Esophagus squamous epithelium (tissue), 5 donors: ENCODE data around the gene VIPR2. TPM values are rescaled to one million over a fixed set of nuclear protein-coding genes. Genes with fewer than 3 reads are reported as not detected.

Source experiments
- DNase-seq: peaks from one replicate; lab custom pipeline; 2025; lab: John Stamatoyannopoulos, UW
- H3K27ac ChIP-seq, 4 donors: fragments of 200-600 bp; sonication (generic); one replicate each; pipeline ENCODE4 v1.5.1; 2016 to 2019; ENCODE audit warnings: mild to moderate bottlenecking in 1 of 4
- H3K27me3 ChIP-seq, 4 donors: fragments of 200-600 bp; sonication (generic); 1 replicate in 3 of 4; 2 replicates in 1 of 4; pipeline versions ENCODE4 v1.5.1 to v1.6.0; 2017 to 2021; ENCODE audit warnings: antibody characterized with exemption in 1 of 4
- H3K36me3 ChIP-seq, 3 donors: fragments of 200-600 bp; sonication (generic); one replicate each; pipeline ENCODE4 v1.5.1; 2016 to 2019
- H3K4me1 ChIP-seq, 3 donors: fragments of 200-600 bp; sonication (generic); one replicate each; pipeline ENCODE4 v1.5.1; 2017 to 2019
- H3K4me3 ChIP-seq, 4 donors: fragments of 200-600 bp; sonication (generic); 1 replicate in 3 of 4; 2 replicates in 1 of 4; pipeline ENCODE4 v1.5.1; 2016 to 2019; ENCODE audit warnings: mild to moderate bottlenecking in 2 of 4, moderate library complexity in 1 of 4
- H3K9me3 ChIP-seq, 3 donors: fragments of 200-600 bp; sonication (generic); one replicate each; pipeline ENCODE4 v1.5.1; 2016 to 2019
- POLR2A ChIP-seq, 4 donors: fragments of 450-650 bp; IDR thresholded peaks; one replicate each; pipeline ENCODE4 v1.6.1; 2017; ENCODE audit warnings: antibody characterized with exemption in 4 of 4, mild to moderate bottlenecking in 4 of 4, moderate library complexity in 3 of 4
- WGBS, 2 donors: methylation state at CpG; one replicate each; pipeline ENCODE4 v1.1.5; 2018; 5-methylcytosine and 5-hydroxymethylcytosine counted together
- intact Hi-C: fragments of 100-400 bp; cut with DNase I; formaldehyde crosslinking; loops from one replicate; pipeline ENCODE4 v1.15.0; 2022
- total RNA-seq, 4 donors: library from RNA; depleted of rRNA; stranded (reverse); fragments of >200 nt; gene quantifications; one replicate each; pipeline ENCODE4 v1.1.0, GENCODE V29; 2016
- TF ChIP-seq, protein P1 (sequence below), 6 experiments: fragments of 450-650 bp in 4 of 6; fragments of 200-600 bp in 2 of 6; sonication (generic) in 2 of 6; IDR thresholded peaks; one replicate each; pipeline ENCODE4 v1.5.1; 2016 to 2019; ENCODE audit warnings: antibody characterized with exemption in 6 of 6, mild to moderate bottlenecking in 4 of 6, moderate library complexity in 4 of 6
- donor health status: DM: yes; HTN: yes; CAD: no.

VIPR2 gene
- total RNA-seq, 4 donors from 2014 or later = 0.18 to 2.1 (median 0.40) TPM

DNA sequence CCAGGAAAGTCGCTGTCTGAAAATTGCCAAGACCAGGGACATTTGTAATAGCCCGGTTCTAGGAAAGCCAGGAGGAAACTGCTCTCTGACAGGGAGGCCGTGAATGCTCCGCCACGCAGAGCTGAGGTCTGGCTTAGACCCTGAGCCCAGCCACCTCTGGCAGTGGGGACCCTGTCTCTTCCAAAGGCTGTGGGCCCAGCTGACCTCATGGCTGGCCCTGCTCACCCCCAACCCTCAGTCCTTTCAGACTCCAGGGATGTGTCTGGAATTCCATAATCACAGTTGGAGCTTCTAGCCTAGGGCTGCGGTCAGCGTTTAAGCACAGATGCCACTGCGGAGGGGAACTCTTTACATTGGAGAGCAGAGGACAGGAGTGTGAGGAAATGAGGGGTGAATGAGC, 6.6 kb upstream of the VIPR2 start:
- H3K27me3 ChIP-seq = peaks cover 0 to 11% (median 0%) of the 10 kb centered on the region in 4 donors
- H3K4me3 ChIP-seq = no peak overlapping the region
- H3K36me3 ChIP-seq = no peaks in the 10 kb centered on the region
- no peaks in the 10 kb centered on the region for H3K4me1 ChIP-seq
- no peak for TF ChIP-seq POLR2A (IDR thresholded peaks at IDR 0.05)
- TF ChIP-seq, protein P1, sequence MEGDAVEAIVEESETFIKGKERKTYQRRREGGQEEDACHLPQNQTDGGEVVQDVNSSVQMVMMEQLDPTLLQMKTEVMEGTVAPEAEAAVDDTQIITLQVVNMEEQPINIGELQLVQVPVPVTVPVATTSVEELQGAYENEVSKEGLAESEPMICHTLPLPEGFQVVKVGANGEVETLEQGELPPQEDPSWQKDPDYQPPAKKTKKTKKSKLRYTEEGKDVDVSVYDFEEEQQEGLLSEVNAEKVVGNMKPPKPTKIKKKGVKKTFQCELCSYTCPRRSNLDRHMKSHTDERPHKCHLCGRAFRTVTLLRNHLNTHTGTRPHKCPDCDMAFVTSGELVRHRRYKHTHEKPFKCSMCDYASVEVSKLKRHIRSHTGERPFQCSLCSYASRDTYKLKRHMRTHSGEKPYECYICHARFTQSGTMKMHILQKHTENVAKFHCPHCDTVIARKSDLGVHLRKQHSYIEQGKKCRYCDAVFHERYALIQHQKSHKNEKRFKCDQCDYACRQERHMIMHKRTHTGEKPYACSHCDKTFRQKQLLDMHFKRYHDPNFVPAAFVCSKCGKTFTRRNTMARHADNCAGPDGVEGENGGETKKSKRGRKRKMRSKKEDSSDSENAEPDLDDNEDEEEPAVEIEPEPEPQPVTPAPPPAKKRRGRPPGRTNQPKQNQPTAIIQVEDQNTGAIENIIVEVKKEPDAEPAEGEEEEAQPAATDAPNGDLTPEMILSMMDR (IDR thresholded peaks at IDR 0.05) = no peak
- H3K27ac ChIP-seq = no peak overlapping the region
- DNase-seq = no peak
- WGBS, 2 donors = 54 to 77% methylated on average over 3 to 5 of the region's 8 CpGs
- no peaks in the 10 kb centered on the region for H3K9me3 ChIP-seq
- intact Hi-C loops = no loop called here

DNA sequence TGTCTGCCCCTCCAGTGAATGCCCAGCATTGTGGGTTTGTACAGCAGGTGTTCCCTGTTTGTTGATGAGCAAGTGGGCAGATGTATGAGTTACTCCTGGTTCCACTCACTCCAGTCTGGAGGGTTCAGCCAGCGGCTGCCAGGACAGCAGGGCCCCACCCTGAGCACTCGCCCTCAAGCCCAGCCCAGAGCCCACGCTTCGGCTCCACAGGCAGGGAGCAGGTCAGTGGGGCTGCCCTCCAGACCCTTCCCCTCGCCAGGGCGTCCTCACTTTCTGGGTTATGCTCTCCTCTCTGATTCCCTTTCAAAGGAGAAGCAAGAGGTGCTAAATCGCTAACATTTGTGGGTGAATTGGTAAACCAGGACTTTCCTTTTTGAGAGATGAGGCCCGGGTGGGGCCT, 4.8 kb upstream of the VIPR2 start:
- Histone ChIP-seq H3K9me3 (no peaks in the 10 kb centered on the region), H3K36me3 (no peaks in the 10 kb centered on the region), H3K27me3 (peaks cover 0 to 28% (median under 1%) of the 10 kb centered on the region in 4 donors), H3K4me3 (no peak overlapping the region), H3K27ac (no peak overlapping the region), H3K4me1 (peaks cover 0 to 12% (median 2%) of the 10 kb centered on the region in 3 donors)
- 77 to 83% methylated on average over 6 to 8 of the region's 8 CpGs for WGBS, 2 donors
- DNase-seq = no peak
- intact Hi-C loops = no loop called here
- TF ChIP-seq POLR2A (IDR thresholded peaks at IDR 0.05) = no peak
- TF ChIP-seq, protein P1 (IDR thresholded peaks at IDR 0.05) = no peak

DNA sequence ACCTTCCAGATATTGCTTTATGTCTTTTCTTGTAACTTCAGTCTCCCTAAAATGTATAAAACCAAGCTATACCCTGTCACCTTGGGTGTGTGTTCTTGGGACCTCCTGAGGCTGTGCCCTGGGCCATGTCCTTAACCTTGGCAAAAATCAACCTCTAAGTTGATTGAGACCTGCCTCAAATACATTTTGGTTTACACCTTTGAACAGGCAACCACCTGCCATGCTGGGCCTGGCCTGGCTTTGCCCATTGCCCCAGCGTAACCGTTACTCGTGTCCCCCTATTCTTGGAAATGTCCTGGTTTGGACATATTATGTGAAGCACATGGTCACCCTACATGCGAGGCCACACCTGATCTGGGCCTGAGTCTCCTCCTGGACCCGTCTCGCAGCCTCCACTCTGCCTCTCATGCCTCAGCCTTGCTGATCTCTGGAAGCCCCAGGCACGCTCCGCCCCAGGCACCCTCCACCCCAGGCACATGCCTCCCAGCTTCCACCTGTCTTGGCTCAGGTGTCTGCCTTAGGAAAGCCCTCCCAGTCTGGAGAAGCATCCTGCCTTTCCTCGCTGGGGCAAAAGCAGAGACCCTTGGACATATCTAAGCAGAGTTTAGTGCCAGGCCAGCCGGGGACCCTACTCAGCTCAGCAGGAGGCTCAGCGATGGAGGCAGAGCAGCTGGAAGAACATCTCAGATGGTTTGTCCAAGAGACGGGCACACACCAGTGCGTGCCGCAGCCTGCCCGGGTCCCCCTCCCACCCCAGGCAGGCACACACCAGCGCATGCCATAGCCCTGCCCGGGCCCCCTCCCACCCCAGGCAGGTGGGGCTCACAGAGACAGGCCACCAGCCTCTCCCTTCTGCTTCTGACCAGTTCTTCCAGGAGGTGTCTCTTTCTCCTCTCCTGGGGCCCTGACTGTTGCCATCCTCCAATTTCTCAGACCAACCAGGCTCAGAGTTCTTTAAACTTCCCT, 4.0 kb upstream of the VIPR2 start:
- H3K4me1 ChIP-seq = peaks cover 0 to 20% (median 10%) of the 10 kb centered on the region in 3 donors
- H3K27me3 ChIP-seq = peaks cover 0 to 36% (median 5%) of the 10 kb centered on the region in 4 donors
- no peaks in the 10 kb centered on the region for H3K9me3 ChIP-seq
- TF ChIP-seq, protein P1 (IDR thresholded peaks at IDR 0.05) = no peak
- no peak for TF ChIP-seq POLR2A (IDR thresholded peaks at IDR 0.05)
- no peak overlapping the region for H3K4me3 ChIP-seq
- no peaks in the 10 kb centered on the region for H3K36me3 ChIP-seq
- intact Hi-C loops = no loop called here
- no peak overlapping the region for H3K27ac ChIP-seq
- WGBS, 2 donors = 84 to 87% methylated on average over 7 to 12 of the region's 17 CpGs
- no peak for DNase-seq

DNA sequence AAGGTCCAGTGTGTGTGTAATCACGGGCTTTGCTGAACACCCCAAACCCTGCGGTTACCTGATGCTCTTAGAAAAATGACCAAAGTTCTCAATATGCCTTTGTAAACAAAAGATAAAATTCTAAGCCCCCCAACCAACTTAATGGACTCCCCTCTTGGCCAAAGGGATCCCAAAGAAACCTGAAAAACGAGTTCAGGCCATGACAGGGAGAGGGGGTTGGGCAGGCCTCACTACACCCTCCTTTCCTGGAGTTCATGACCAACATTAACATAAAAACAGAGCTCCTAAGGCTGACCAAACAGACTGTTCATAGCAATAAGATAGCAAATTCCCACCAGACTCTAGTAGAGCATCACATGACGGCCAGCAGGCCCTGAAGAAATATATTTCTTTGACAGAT, 3.0 kb upstream of the VIPR2 start:
- peaks cover 0 to 46% (median 7%) of the 10 kb centered on the region in 4 donors for H3K27me3 ChIP-seq
- no peak for TF ChIP-seq POLR2A (IDR thresholded peaks at IDR 0.05)
- TF ChIP-seq, protein P1 (IDR thresholded peaks at IDR 0.05) = no peak
- H3K4me3 ChIP-seq = no peak overlapping the region
- no peak overlapping the region for H3K27ac ChIP-seq
- intact Hi-C loops = no loop called here
- 53 to 70% methylated on average over 3 to 4 of the region's 4 CpGs for WGBS, 2 donors
- DNase-seq = no peak
- peaks cover 0 to 27% (median 12%) of the 10 kb centered on the region in 3 donors for H3K4me1 ChIP-seq
- H3K36me3 ChIP-seq = no peaks in the 10 kb centered on the region
- no peaks in the 10 kb centered on the region for H3K9me3 ChIP-seq

DNA sequence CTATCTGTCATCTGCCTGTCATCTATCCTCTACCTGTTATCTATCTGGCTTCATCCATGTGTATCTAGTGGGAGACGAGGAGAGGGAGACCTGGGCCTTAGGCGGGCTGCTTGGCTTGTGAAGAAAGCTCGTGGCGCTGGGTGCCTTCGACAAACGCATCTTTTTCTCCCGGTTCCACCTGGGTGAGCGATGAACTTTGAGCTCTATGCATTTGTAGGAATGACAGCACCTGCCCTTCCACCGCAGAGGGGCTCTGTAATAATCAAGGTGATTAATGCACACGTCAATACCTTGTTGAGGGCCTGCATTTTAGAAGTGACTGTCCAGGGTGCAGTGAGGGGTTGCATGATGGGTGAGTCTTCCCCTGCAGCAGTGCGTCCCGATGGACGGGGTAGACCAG, 2.6 kb upstream of the VIPR2 start:
- Histone ChIP-seq H3K27me3 (peaks cover 0 to 50% (median 7%) of the 10 kb centered on the region in 4 donors), H3K27ac (no peak overlapping the region), H3K9me3 (no peaks in the 10 kb centered on the region), H3K4me1 (peaks cover 0 to 27% (median 12%) of the 10 kb centered on the region in 3 donors), H3K4me3 (no peak overlapping the region), H3K36me3 (no peaks in the 10 kb centered on the region)
- TF ChIP-seq, protein P1 (IDR thresholded peaks at IDR 0.05) = no peak
- TF ChIP-seq POLR2A (IDR thresholded peaks at IDR 0.05) = no peak
- DNase-seq = no peak
- WGBS, 2 donors = 82 to 93% methylated on average over 10 to 13 of the region's 13 CpGs
- intact Hi-C loops = no loop called here
